Effector memory CD4-positive, alpha-beta T cell (primary cell): ENCODE data around the gene SST.
"Not testable (repeated sequence)": the region's sequence is repeated elsewhere in the genome, so short reads cannot be mapped to it uniquely, and the experiment has no call there.

Source experiments
- DNase-seq, 3 donors: peaks; one replicate each; pipeline ENCODE4 v3.0.0-alpha.2; 2020
- H3K27ac ChIP-seq: 2 replicates; pipeline ENCODE4 v1.7.0; 2013; ENCODE audit warnings: mild to moderate bottlenecking, low read length, moderate library complexity; ENCODE audit not compliant: insufficient read depth, poor library complexity, severe bottlenecking
- H3K27me3 ChIP-seq: replicated peaks from 2 replicates; pipeline ENCODE4 v1.7.0; 2013; ENCODE audit warnings: mild to moderate bottlenecking, low read length; ENCODE audit not compliant: insufficient read depth, control insufficient read depth, poor library complexity, severe bottlenecking
- H3K36me3 ChIP-seq: 2 replicates; pipeline ENCODE4 v1.7.0; 2013; ENCODE audit warnings: mild to moderate bottlenecking, low read length, moderate library complexity; ENCODE audit not compliant: control insufficient read depth, insufficient read depth
- H3K4me1 ChIP-seq: 2 replicates; pipeline ENCODE4 v1.7.0; 2013; ENCODE audit warnings: low read length, mild to moderate bottlenecking; ENCODE audit not compliant: control insufficient read depth, insufficient read depth, poor library complexity, severe bottlenecking
- H3K4me3 ChIP-seq: 2 replicates; pipeline ENCODE4 v1.7.0; 2013; ENCODE audit warnings: low read length, low read depth, mild to moderate bottlenecking; ENCODE audit not compliant: insufficient read depth, poor library complexity, severe bottlenecking
- H3K9me3 ChIP-seq: 2 replicates; pipeline ENCODE4 v1.7.0; 2013; ENCODE audit warnings: mild to moderate bottlenecking, low read length, moderate library complexity; ENCODE audit not compliant: control insufficient read depth

SST gene

GRCh38 chr3:187662848-187663409 is 7.3 kb downstream of the SST start:
- Histone ChIP-seq H3K4me3 (no peak overlapping the region), H3K27ac (no peak overlapping the region), H3K36me3 (no peaks in the 10 kb centered on the region), H3K27me3 (peaks cover 5% of the 10 kb centered on the region), H3K4me1 (no peaks in the 10 kb centered on the region), H3K9me3 (no peaks in the 10 kb centered on the region)
- no peak for DNase-seq

- no peak overlapping the region for H3K27ac ChIP-seq
- no peak overlapping the region for H3K4me3 ChIP-seq
- DNase-seq, result no peak
- no peaks in the 10 kb centered on the region for H3K36me3 ChIP-seq
- H3K27me3 ChIP-seq, result peaks cover 1% of the 10 kb centered on the region
- H3K4me1 ChIP-seq, result no peaks in the 10 kb centered on the region
- H3K9me3 ChIP-seq, result no peaks in the 10 kb centered on the region
Measured at GRCh38 chr3:187661267-187661666, 8.9 kb downstream of the SST start.

GRCh38 chr3:187651282-187651681 is 18.9 kb downstream of the SST start:
- H3K4me1 ChIP-seq, result no peaks in the 10 kb centered on the region
- H3K27me3 ChIP-seq, result no peaks in the 10 kb centered on the region
- no peaks in the 10 kb centered on the region for H3K36me3 ChIP-seq
- H3K9me3 ChIP-seq, result no peaks in the 10 kb centered on the region
- no peak overlapping the region for H3K27ac ChIP-seq
- DNase-seq, result no peak
- H3K4me3 ChIP-seq, result no peak overlapping the region

- Histone ChIP-seq H3K27me3 (no peaks in the 10 kb centered on the region), H3K36me3 (no peaks in the 10 kb centered on the region), H3K27ac (no peak overlapping the region), H3K9me3 (no peaks in the 10 kb centered on the region), H3K4me1 (no peaks in the 10 kb centered on the region), H3K4me3 (no peak overlapping the region)
- DNase-seq, result no peak
Measured at GRCh38 chr3:187648177-187648576, 22.0 kb downstream of the SST start.

- H3K27ac ChIP-seq, result no peak overlapping the region
- no peak overlapping the region for H3K4me3 ChIP-seq
- H3K27me3 ChIP-seq, result no peaks in the 10 kb centered on the region
- H3K4me1 ChIP-seq, result no peaks in the 10 kb centered on the region
- no peaks in the 10 kb centered on the region for H3K36me3 ChIP-seq
- H3K9me3 ChIP-seq, result no peaks in the 10 kb centered on the region
- no peak for DNase-seq
Measured at GRCh38 chr3:187646906-187647660, 23.1 kb downstream of the SST start.

GRCh38 chr3:187645379-187645778 is 24.8 kb downstream of the SST start:
- H3K36me3 ChIP-seq, H3K27ac ChIP-seq, H3K27me3 ChIP-seq: not testable (repeated sequence)

GRCh38 chr3:187642861-187643260 is 27.3 kb downstream of the SST start:
- Histone ChIP-seq H3K4me1 (no peaks in the 10 kb centered on the region), H3K4me3 (no peak overlapping the region), H3K9me3 (no peaks in the 10 kb centered on the region), H3K27ac (no peak overlapping the region), H3K27me3 (no peaks in the 10 kb centered on the region), H3K36me3 (no peaks in the 10 kb centered on the region)
- DNase-seq, result no peak

More at GRCh38 chr3:187645379-187645778, 24.8 kb downstream of the SST start:
- not testable (repeated sequence) for DNase-seq, H3K4me1 ChIP-seq, H3K9me3 ChIP-seq, H3K4me3 ChIP-seq

GRCh38 chr3:187641320-187642016 is 28.7 kb downstream of the SST start:
- Histone ChIP-seq H3K27me3 (no peaks in the 10 kb centered on the region), H3K27ac (no peak overlapping the region), H3K4me3 (no peak overlapping the region), H3K9me3 (no peaks in the 10 kb centered on the region), H3K4me1 (no peaks in the 10 kb centered on the region), H3K36me3 (no peaks in the 10 kb centered on the region)
- DNase-seq, result no peak

- Histone ChIP-seq H3K9me3 (no peaks in the 10 kb centered on the region), H3K4me3 (no peak overlapping the region), H3K4me1 (no peaks in the 10 kb centered on the region), H3K27me3 (no peaks in the 10 kb centered on the region), H3K36me3 (no peaks in the 10 kb centered on the region), H3K27ac (no peak overlapping the region)
- DNase-seq, result no peak
Measured at GRCh38 chr3:187640569-187641059, 29.6 kb downstream of the SST start.
